Effector CD8-positive, alpha-beta T cell (primary cell): Measurements from ENCODE around the gene CCDC157.
"Not testable (repeated sequence)": the region's sequence is repeated elsewhere in the genome, so short reads cannot be mapped to it uniquely, and the experiment has no call there.

Source experiments
- DNase-seq: peaks from one replicate; lab custom pipeline; 2025; lab: John Stamatoyannopoulos, UW

CCDC157 gene

DNA sequence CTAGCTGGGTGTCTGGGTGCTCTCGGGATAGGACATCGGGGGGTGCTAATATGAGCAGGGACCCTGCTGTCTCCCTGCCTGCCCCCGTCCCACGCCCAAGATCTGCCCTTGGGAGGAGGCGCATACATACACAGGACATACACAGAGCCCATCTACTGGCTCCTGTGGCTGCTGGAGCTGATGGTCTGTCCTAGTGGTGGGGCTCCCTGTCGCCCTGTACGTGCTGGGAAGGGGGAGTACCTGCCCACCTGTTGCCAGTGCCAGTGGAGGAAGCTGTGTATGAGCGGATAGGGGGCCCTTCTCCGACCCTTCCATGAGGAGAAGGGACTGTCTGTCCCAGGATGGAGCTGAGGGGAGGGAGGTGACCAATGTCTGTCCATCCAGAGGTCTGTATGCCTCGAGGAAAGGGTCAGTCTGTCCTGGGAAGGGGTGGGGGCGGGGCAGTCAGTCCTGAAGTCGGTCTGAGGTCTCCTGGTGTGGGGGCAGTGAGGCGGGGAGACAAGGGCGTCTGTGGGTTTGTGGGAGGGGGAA lies 31.0 kb upstream of the CCDC157 start:
- no peak for DNase-seq

- peak; percentile 33 for DNase-seq
Observed at GRCh38 chr22:30326255-30326705, 30.5 kb upstream of the CCDC157 start.

- peak; percentile 91 for DNase-seq
Observed at GRCh38 chr22:30326706-30327362, 30.0 kb upstream of the CCDC157 start, which contains the start of gene TBC1D10A. Gene TBC1D10A (minus strand): TSS chr22:30326941. CDS start chr22:30326881, 60 bp downstream.

DNA sequence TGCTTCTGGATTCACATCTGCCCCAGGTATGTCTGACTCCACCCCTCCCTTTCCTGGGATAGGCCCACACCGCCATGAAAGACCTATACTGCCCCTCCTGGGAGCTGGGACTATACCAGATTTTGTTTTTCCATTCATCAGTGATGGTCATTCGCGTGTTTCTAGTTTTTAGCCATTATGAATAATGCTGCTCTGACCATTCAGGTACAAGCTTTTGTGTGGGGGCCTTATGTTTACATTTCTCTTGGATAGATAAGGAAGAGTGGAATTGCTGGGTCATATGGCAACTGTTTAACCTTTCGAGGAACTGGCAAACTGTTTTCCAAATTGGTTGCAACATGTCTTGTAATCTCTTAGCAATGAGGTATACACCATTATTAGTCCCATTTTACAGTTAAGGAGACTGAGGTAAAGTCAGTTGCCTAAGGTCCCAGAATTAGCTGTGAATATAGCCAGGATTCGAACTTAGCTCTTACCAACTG lies 28.9 kb upstream of the CCDC157 start:
- no peak for DNase-seq

DNA sequence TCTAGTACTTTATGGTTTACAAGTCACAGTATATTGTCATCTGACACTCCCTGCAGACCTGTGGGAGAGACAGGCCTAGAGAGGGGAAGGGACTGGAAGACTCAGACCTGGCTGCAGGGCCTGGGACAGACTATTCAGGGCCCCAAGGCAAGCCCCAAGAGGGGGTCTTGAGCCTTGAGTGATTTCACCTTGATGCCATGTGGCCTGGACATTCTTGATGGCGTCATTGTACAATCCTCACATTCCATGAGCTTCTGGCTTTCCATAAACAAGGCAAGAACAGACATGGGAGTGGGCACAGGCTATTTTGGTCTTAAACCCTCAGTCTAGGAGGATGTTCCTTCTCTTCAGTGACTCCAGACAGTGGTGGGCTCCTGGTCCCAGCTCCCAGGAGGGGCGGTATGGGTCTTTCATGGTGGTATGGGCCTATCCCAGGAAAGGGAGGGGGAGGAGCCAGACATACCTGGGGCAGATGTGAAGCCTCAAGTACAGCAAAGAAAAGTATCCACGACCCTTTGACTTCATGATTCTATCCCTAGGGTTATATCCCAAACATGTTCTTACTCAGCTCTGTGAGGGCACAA lies 28.2 kb upstream of the CCDC157 start:
- DNase-seq, result no peak

DNA sequence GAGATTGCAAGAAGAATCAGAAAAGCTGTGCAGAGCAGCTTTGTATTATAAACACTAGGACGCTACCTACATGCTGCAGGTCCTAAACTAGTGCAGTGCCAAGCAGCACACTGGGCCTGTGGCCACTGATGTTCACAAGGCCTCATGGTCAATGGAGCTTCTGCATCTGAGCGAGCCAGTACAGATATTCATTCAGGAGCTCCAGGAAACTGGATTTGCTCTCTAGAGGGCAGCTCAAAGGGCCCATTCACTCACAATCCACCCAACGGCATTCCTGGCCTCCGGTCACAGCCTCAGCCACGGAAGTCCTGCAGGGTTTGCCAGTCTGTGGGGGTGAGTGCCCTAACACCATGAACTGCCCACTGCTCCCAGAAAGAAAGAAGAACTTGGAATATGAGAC lies 24.3 kb upstream of the CCDC157 start:
- no peak for DNase-seq

DNA sequence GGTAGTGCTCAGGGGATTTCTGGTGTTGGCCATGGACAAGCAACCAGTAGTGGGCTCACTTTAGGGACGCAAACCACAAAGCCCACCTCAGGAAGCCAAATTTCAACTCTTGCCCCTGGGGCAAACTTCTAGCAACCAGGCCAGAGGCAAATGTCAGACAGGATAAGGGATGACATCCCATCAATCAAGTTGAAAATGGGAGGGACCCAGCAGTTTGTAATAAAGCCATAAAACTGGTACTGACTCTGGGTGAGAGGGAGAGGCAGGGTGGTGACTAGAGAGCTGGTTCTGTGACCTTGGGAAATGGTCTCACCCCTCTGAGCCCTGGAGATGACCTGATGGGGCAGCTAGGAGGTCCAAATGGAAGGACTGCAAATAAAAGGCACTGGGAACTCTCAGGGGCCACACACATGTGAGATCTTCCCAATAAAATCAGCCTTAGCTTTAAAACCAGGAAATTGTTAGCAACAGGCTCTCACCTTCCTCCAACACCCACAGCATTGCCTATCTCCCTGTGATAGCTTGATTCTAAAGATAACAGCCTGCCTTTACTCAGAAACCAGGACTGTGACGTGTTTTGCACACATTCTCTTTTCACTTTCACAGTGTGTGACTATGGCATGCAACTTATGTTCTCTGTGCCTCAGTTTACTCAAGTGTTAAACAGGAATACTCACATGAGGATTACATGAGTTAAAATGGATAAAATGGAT lies 23.7 kb upstream of the CCDC157 start:
- DNase-seq, result no peak

DNA sequence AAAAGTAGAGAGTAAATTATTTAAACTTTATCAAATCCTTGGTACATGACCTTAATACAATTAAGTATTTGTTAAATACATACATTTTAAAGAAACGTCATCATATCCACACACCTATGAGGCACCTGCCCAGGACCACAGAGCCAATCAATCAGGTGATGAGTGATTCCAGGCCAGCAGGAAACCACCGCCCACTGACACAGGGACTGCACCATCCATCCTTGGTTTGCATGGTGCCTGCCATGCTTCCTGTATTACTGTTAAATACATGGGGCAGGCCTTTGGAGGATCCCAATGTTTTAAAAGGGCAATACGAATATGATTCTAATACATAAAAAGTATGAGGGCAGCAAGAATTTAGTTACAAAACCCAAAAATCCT lies 23.1 kb upstream of the CCDC157 start:
- DNase-seq, result no peak

DNA sequence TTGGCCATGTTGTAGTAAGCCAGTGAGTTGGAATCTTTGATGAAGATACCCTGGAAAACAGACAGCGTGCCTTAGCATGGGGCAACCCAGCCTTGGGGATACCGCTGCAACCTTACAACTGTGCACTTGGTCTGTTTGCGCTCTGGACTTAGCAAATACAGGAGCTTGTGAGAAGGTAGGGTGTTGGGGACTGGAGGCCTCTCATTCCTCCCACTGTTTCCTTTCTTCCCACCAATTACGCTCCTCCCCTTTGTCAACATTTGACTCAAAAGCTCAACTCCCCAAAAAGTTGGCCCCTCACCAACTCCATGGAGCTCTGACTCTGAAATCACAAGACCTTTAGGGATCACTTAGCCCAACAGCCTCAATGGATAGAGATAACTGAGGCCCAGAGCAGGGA lies 22.2 kb upstream of the CCDC157 start:
- no peak for DNase-seq

GRCh38 chr22:30335236-30335635 lies 21.6 kb upstream of the CCDC157 start:
- DNase-seq, result no peak

GRCh38 chr22:30336752-30337460 lies 19.9 kb upstream of the CCDC157 start:
- DNase-seq, result no peak

- DNase-seq, result no peak
Observed at GRCh38 chr22:30337461-30337778, 19.4 kb upstream of the CCDC157 start.

GRCh38 chr22:30338341-30338740 lies 18.5 kb upstream of the CCDC157 start:
- not testable (repeated sequence) for DNase-seq

GRCh38 chr22:30338802-30339201 lies 18.0 kb upstream of the CCDC157 start:
- no peak for DNase-seq

DNA sequence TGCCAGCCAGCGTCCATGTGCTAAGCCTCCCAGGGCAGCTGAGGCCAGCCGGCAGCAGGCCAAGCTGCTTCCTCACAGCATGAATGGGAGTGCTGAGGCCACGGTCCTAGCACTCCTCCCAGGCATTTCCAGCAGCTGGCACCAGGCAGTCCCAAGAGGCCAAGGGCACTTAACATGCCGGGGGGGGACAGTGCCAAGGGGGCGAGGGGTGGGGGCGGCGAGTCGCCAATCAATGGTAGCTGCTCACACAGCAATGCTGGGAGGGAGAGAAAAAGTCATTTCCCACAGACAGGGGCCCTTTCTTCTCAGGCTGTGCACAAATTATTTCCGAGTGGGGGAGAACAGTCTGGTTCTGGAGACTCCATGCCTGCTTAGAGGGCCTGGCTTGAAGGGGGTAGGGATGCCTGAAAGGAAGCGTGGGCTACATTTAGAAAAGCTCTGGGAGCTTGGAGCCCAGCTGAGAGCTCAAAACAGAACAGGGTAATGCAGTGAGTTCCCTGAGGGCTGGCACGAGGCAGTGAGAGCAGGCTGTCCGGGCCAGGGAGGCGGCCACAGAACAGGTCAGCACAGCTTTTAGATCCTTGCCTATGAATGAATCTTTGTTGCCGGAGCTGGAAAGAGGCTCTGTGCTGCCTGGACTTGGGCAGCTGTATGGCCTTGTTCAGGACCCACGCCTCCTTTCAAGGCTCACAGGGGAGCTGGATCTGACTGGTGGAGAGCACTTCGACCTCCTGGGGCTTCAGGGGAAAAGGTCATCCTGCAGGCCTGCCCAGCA lies 15.7 kb upstream of the CCDC157 start:
- DNase-seq, result no peak

GRCh38 chr22:30344447-30345200 lies 12.2 kb upstream of the CCDC157 start:
- DNase-seq, result no peak

DNA sequence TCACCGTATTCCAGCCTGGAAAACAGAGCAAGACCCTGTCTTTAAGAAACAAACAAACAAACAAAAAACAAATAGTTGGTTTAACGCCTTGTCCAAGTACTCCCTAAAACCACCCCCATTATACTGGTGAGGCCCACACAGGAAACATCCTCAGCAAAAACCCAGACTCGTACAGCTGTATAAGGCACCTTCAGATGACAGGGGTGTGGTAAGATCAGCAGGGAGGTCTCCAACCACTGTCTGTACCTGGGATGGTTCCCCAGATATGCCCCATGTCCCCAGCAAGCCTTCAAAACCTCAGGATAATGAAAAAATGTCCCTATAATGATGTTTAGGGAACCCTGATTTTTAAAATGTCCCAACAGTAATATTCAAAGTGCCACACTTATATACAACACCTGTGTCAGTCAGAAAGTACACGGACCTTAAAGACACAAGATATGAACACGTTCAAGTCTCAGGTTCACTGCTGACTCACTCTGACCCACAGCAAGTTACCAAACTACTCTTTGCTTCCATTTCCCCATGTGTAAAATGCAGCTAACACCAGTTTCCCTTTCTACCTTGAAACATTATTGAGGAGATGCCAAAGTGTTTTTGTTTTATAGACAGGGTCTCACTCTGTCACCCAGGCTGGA lies 9.4 kb upstream of the CCDC157 start:
- DNase-seq, result no peak

- no peak for DNase-seq
Observed at GRCh38 chr22:30348404-30348803, 8.4 kb upstream of the CCDC157 start.

GRCh38 chr22:30348809-30349208 lies 8.0 kb upstream of the CCDC157 start:
- DNase-seq, result no peak

DNA sequence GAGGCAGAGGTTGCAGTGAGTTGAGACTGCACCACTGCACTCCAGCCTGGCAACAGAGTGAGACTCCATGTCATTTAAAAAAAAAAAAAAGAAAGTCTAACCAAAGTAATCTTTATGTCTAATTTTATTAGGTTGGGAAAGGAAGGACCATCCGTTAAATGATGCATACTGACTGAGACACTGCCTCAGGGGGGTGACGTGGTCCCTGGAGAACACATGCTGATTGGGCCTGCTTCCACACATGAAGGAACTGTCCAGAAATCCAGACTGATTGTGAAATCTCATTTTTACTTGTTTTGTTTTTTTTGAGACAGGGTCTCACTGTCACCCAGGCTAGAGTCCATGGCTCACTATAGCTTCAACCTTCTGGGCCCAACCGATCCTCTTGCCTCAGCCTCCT lies 5.6 kb upstream of the CCDC157 start:
- DNase-seq, result no peak
